ENCODE measurements around the gene TFAP2E.

DNA sequence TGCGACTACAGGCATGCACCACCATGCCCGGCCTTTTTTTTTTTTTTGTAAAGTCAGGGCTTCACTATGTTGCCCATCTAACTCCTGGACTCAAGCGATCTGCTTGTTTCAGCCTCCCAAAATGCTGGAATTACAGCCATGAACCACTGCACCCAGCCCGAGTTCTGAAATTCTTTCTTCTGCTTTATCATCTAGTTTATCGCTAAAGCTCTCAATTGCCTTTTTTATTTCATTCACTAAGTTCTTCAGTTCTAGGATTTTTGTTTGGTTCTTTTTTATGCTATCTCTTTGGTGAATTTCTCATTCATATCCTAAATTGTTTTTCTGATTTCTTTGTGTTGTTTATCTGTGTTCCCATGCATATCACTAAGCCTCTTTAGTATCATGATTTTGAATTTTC is 42.9 kb upstream of the TFAP2E start:
- no peak for TF ChIP-seq TEAD4 (IDR thresholded peaks at IDR 0.05)
- TF ChIP-seq TAF1 (IDR thresholded peaks at IDR 0.05; ENCODE audit: low read depth) = no peak
- no peak for TF ChIP-seq EP300 (IDR thresholded peaks at IDR 0.05; ENCODE audit: borderline replicate concordance)
- TF ChIP-seq, protein P1, sequence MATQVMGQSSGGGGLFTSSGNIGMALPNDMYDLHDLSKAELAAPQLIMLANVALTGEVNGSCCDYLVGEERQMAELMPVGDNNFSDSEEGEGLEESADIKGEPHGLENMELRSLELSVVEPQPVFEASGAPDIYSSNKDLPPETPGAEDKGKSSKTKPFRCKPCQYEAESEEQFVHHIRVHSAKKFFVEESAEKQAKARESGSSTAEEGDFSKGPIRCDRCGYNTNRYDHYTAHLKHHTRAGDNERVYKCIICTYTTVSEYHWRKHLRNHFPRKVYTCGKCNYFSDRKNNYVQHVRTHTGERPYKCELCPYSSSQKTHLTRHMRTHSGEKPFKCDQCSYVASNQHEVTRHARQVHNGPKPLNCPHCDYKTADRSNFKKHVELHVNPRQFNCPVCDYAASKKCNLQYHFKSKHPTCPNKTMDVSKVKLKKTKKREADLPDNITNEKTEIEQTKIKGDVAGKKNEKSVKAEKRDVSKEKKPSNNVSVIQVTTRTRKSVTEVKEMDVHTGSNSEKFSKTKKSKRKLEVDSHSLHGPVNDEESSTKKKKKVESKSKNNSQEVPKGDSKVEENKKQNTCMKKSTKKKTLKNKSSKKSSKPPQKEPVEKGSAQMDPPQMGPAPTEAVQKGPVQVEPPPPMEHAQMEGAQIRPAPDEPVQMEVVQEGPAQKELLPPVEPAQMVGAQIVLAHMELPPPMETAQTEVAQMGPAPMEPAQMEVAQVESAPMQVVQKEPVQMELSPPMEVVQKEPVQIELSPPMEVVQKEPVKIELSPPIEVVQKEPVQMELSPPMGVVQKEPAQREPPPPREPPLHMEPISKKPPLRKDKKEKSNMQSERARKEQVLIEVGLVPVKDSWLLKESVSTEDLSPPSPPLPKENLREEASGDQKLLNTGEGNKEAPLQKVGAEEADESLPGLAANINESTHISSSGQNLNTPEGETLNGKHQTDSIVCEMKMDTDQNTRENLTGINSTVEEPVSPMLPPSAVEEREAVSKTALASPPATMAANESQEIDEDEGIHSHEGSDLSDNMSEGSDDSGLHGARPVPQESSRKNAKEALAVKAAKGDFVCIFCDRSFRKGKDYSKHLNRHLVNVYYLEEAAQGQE (IDR thresholded peaks at IDR 0.05; ENCODE audit: low read depth) = no peak
- TF ChIP-seq YY1 (IDR thresholded peaks at IDR 0.05; ENCODE audit: low read depth) = no peak
- TF ChIP-seq, protein P2, sequence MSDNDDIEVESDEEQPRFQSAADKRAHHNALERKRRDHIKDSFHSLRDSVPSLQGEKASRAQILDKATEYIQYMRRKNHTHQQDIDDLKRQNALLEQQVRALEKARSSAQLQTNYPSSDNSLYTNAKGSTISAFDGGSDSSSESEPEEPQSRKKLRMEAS (IDR thresholded peaks at IDR 0.05) = no peak
- no peak for TF ChIP-seq RAD21 (IDR thresholded peaks at IDR 0.05; ENCODE audit: low read depth)

Data from Ishikawa (cell line).